Omental fat pad (tissue), 4 donors: Measurements from ENCODE around the gene FGF12. TPM values are rescaled to one million over a fixed set of nuclear protein-coding genes. Genes with fewer than 3 reads are reported as not detected.

Experiments
- ATAC-seq: fragments of 150-250 bp; one replicate; pipeline ENCODE4 v1.9.1; 2016; ENCODE audit warnings: mild to moderate bottlenecking, moderate library complexity; ENCODE audit not compliant: low FRiP score
- DNase-seq: peaks from one replicate; pipeline ENCODE4 v3.0.0-alpha.2; 2019; ENCODE audit warnings: low spot score
- total RNA-seq, 4 donors: library from RNA; depleted of rRNA; stranded (reverse); fragments of >200 nt; gene quantifications; one replicate each; pipeline ENCODE4 v1.1.0, GENCODE V29; 2016
- TF ChIP-seq, protein P1 (sequence below), 3 donors: fragments of 450-650 bp; IDR thresholded peaks; one replicate each; pipeline ENCODE4 v1.5.1; 2016 to 2017; ENCODE audit warnings: antibody characterized with exemption in 3 of 3, mild to moderate bottlenecking in 3 of 3, moderate library complexity in 2 of 3

FGF12 gene
- total RNA-seq, 4 donors from 2014 or later = 2.4 to 9.3 (median 2.9) TPM

DNA sequence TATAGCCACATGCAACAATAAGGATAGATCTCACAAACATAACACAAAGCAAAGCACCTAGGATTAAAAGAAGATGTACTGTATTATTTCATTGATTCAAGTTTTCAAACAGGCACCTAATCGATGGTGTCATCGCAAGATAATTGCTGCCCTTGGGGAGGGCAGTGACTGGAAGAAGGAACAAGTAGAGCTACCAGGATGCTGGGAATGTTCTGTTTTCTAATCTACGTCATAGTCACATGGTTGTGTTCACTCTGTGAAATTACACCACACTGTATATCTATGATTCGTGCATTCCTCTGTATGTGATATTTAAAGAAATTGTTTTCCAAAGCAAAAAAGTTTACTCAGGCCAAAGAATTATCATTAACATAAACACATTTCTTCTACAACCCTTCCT is 236.6 kb downstream of the FGF12 start:
- ATAC-seq = no peak
- DNase-seq = no peak
- TF ChIP-seq, protein P1, sequence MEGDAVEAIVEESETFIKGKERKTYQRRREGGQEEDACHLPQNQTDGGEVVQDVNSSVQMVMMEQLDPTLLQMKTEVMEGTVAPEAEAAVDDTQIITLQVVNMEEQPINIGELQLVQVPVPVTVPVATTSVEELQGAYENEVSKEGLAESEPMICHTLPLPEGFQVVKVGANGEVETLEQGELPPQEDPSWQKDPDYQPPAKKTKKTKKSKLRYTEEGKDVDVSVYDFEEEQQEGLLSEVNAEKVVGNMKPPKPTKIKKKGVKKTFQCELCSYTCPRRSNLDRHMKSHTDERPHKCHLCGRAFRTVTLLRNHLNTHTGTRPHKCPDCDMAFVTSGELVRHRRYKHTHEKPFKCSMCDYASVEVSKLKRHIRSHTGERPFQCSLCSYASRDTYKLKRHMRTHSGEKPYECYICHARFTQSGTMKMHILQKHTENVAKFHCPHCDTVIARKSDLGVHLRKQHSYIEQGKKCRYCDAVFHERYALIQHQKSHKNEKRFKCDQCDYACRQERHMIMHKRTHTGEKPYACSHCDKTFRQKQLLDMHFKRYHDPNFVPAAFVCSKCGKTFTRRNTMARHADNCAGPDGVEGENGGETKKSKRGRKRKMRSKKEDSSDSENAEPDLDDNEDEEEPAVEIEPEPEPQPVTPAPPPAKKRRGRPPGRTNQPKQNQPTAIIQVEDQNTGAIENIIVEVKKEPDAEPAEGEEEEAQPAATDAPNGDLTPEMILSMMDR (IDR thresholded peaks at IDR 0.05) = no peak

DNA sequence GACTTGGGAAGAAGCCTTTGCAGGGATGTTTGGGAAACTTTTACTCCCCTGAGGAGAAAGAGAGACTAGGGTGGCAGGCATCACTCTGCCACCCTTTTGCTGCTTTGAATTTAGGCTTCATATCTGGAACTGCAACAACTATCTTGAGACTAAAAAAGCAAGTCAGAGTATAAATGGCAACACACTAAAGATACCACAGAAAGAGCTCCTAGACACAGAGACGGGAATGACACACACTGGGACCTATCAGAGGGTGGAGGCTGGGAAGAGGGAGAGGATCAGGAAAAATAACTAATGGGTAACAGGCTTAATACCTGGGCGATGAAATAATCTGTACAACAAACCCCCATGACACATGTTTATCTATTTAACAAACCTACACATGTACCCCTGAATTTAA is 237.8 kb downstream of the FGF12 start:
- DNase-seq (no peak), ATAC-seq (no peak)
- TF ChIP-seq, protein P1 (IDR thresholded peaks at IDR 0.05) = no peak

DNA sequence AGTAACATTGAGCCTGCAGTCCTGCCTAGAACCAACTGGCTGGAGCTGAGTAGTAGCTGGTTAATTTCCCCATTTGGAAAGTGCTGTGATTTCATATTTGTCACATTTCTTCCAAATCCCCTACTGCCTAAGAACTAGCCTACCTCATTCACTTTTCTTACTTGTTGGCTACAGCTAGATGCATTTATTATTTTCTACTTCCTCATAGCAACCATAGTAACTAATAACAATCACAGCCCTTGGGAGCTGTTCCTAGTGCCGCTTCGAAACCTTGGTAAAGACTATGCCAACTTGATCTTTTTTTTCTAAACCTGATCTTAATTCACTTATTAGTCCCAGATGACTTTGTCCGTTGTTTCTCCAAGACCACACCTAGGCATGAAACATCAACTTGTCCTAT is 240.3 kb downstream of the FGF12 start:
- no peak for DNase-seq
- TF ChIP-seq, protein P1 (IDR thresholded peaks at IDR 0.05) = no peak
- no peak for ATAC-seq

DNA sequence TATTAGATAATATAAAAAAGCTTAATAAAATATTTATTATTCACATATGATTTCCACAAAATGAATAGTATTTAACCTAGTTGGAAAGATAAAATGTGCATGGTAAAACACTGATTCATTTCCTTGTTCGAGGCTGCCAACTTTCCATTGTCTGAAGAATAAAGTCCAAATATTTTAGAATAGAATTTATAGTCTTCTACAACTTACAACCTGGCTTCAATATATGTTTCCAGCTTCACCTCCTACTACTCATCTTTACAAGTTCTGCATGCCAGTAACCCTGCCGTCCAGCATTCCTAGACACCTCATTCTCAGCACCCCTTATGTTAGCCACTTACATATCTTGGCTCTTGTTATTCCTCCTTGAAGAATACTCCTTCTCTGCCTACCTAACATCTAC is 244.5 kb downstream of the FGF12 start:
- ATAC-seq (no peak), DNase-seq (no peak)
- TF ChIP-seq, protein P1 (IDR thresholded peaks at IDR 0.05) = no peak

DNA sequence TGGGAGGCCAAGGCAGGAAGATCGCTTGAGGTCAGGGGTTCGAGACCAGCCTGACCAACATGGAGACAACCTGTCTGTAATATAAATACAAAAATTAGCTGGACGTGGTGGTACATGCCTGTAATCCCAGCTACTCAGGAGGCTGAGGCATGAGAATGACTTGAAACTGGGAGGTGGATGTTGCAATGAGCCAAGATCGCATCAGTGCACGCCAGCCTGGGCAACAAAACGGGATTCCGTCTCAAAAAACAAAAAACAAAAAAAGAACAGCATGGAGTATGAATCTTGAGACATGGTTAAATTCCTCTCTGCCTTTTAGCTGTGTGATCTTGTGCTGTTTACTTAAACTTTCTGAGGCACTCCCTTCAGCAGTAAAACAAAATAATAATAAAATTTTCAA is 244.9 kb downstream of the FGF12 start:
- no peak for DNase-seq
- no peak for ATAC-seq
- TF ChIP-seq, protein P1 (IDR thresholded peaks at IDR 0.05) = no peak

DNA sequence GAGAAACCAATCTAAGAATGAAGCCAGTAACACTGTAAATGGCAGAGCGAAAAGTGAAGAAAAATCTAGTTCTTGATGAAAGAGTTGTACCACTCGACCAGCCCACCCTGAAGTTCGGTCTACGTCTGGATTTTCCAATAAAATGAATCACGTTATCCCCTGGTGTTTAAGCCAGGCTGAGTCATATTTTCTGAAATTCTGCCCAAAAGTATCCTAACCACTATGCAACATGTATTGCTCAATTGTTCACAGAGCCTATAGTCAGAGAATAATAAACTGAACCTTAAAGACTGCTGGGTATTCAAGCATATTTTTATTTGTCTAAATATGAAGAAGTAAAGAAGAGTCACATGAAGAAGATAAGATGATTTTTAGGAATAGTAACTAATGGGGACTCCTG is 245.7 kb downstream of the FGF12 start:
- no peak for ATAC-seq
- no peak for DNase-seq
- TF ChIP-seq, protein P1 (IDR thresholded peaks at IDR 0.05) = no peak

DNA sequence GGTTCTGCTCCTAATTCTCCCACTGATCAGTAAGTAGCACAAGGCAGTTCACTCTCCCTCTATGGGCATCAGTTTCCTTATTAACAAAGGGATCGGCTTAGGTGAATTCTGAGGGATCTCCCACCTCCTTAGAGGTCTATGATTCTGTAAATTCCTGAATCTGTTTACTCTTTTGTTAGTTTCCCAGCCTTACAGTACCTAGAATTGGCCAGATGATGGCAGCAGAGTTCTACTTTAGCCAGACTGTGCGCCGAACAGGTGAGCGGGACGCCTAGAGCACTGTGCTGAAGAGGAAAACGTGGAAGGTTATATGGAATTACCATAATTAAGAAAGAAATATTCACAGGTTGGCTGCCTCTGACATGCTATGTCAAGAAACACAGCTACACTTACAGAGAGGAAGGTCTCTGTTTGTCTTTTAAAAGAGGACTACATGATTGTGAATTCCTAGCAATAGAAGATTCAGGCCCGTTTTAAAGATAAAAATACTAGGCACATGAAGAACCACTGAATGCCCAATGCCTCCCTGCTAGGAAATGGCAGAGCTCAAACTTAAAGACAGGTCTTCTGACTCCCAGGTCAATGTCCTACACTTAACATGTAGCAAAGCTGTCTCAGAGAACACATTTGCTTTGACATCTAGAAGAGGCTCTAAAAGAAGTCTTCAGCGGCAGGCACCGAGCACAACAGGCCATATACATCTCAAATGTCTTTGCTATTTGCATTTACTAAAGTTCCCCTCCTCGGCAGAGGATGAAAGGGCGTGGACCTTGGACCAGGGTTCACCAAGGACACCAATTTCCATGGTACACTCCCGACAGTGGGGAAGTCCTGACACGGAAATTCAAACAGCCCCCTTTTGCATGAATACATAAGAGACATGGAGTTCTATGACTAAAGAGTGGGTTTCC is 259.9 kb downstream of the FGF12 start:
- ATAC-seq (no peak), DNase-seq (peak; percentile 28)
- TF ChIP-seq, protein P1 (IDR thresholded peaks at IDR 0.05) = no peak
